K562 (cell line): Measurements from ENCODE around the gene EMX1.

ENCODE experiments used
- TF ChIP-seq, protein P1 (sequence below), 3 experiments: IDR thresholded peaks in 2 of 3; conservative IDR thresholded peaks in 1 of 3; 2 replicates each; pipeline ENCODE4 v1.5.1; 2011 to 2012; ENCODE audit warnings: low read length in 3 of 3, mild to moderate bottlenecking in 3 of 3, control low read depth in 2 of 3, improper control_type of control experiment in 1 of 3, inconsistent platforms in 1 of 3, low read depth in 1 of 3, mixed read lengths in 1 of 3, moderate library complexity in 1 of 3; ENCODE audit not compliant: insufficient read depth in 2 of 3
- TF ChIP-seq, protein P2 (sequence below): sonication (generic); formaldehyde crosslinking; IDR thresholded peaks from 2 replicates; pipeline ENCODE4 v1.5.0; 2020; ENCODE audit warnings: missing genetic modification reagents

DNA sequence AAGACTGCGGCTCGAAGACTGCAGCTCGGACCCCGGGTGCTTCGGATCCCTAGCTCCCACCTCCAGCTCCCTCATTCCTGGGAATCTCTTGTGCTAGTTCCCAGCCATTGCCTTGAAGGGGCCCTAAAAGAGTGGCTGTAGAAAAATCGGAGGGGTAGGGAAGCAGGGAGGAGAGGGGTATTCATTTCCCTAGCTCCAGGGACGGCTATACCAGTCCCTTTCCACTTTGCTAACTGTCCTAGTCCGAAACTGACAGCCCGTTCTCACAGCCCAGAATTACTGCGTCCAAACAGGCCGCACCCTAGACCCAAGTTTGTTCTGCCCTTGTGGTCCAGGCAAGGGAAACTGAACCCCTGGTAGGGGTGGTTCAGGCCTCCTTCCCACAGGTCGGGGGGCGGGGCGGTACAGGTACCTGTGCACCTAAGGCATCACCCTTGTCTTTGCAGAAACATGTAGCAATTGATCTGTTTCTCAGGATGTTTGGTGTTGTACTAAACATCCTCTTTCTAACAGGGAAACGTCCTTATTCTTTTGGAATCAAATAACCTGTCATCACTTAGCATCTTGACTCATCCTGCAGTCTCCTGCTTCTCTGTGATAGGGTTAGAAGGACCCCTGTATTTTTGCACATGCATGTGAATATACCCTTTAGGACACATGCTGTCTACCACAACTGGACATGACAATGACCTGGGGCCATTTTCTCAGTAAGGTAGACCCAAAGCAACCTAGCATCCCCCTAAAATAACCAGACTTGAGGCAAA lies 4.0 kb downstream of the EMX1 start:
- TF ChIP-seq, protein P1, sequence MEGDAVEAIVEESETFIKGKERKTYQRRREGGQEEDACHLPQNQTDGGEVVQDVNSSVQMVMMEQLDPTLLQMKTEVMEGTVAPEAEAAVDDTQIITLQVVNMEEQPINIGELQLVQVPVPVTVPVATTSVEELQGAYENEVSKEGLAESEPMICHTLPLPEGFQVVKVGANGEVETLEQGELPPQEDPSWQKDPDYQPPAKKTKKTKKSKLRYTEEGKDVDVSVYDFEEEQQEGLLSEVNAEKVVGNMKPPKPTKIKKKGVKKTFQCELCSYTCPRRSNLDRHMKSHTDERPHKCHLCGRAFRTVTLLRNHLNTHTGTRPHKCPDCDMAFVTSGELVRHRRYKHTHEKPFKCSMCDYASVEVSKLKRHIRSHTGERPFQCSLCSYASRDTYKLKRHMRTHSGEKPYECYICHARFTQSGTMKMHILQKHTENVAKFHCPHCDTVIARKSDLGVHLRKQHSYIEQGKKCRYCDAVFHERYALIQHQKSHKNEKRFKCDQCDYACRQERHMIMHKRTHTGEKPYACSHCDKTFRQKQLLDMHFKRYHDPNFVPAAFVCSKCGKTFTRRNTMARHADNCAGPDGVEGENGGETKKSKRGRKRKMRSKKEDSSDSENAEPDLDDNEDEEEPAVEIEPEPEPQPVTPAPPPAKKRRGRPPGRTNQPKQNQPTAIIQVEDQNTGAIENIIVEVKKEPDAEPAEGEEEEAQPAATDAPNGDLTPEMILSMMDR (IDR thresholded peaks at IDR 0.05 in 2 of 3, conservative IDR thresholded peaks at IDR 0.05 in 1 of 3; ENCODE audit: insufficient read depth in 2 of 3, low read depth in 1 of 3, low read length in 3 of 3) = no peak
- TF ChIP-seq, protein P2, sequence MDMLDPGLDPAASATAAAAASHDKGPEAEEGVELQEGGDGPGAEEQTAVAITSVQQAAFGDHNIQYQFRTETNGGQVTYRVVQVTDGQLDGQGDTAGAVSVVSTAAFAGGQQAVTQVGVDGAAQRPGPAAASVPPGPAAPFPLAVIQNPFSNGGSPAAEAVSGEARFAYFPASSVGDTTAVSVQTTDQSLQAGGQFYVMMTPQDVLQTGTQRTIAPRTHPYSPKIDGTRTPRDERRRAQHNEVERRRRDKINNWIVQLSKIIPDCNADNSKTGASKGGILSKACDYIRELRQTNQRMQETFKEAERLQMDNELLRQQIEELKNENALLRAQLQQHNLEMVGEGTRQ (CRISPR knock-in tag) = no peak
